NCI-H524 treated with DMSO at 0.1 percent for 48 hours (cell line): ENCODE data around the gene FBXL16.

Source experiments
- DNase-seq: peaks from one replicate; lab custom pipeline; 2025; lab: John Stamatoyannopoulos, UW

FBXL16 gene

GRCh38 chr16:734981-735881, 29.6 kb upstream of the FBXL16 start:
- DNase-seq, result no peak

GRCh38 chr16:734208-734980, 28.8 kb upstream of the FBXL16 start:
- DNase-seq, result no peak

- DNase-seq, result no peak
Observed at GRCh38 chr16:733382-734207, 28.0 kb upstream of the FBXL16 start.

DNA sequence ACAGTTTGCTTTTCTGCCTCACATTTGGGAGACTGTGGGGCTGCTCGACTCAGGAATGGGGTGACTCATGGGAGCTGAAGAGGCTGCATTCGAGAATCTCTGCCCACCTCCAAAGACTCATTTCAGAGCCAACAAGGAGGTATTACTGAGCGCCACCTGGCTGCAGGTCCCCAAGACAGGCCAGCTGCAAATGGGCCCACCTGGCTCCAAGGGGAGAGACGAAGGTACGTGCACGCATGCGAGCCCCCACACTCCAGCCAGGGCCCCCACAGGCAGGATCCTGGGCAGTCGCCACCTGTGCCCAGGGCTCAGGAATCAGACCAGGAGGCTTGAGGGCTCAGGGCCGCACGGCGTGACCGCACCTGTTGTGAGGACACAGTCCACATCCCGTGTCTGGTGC, 27.3 kb upstream of the FBXL16 start:
- DNase-seq, result no peak

DNA sequence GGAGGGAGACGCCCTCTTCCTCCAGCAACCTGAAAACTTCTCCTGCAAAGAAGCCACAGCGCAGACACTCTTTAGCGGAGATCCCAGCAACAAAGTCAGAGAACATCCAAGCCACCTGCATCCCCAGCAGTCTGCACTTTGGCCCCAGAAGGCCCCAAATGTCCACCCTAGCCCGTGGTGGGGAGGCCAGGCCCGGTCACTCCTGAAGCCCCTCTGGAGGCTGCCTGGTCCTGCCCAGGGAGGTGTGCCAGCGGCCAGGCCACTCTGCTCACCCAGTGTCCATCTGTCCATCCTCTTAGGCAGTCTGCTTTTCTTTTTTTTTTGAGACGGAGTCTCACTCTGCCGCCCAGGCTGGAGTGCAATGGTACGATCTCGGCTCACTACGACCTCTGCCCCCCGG, 26.7 kb upstream of the FBXL16 start:
- no peak for DNase-seq

DNA sequence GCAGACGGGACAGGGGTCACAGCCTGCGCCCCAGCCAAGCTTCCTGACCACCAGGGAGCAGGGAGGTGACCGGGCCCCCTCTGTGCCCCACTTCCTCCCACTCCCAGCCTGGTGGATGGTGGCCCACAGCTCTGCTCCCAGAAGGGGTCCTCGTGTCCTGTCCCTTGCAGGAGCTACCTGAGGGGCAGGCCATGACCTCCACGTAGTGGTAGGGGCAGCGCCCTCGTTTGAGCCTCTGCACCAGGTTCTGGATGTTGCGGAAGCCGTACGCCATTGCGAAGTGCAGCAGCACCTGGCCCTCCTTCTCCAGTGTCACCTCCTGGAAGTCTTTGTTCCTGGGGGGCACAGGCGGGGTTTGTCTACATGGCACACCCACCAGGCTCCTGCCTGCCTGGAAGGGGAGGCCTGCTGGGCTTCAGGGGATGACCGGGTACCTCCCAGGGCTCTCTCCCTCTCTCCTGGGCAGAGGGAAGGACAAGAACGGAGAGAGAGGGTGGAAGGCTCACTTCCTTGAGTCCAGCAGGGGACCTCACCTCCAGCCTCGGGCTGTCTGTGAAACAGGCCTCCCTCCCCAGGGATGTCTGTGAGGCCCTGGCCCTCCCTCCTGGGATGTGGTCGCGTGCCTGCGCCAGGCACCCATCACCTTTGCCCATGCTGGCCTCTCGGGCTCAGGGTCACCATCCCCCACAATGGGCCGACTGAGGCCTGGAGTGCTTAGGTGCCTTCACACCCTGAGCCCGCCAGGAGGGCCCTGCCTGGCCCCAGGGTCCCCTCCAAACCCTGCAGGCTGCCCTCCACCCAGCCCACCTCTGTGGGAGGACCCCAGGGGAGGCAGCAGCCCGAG, 25.3 kb upstream of the FBXL16 start:
- no peak for DNase-seq

- DNase-seq, result no peak
Observed at GRCh38 chr16:729768-730665, 24.4 kb upstream of the FBXL16 start.

GRCh38 chr16:728890-729744, 23.5 kb upstream of the FBXL16 start:
- no peak for DNase-seq

DNA sequence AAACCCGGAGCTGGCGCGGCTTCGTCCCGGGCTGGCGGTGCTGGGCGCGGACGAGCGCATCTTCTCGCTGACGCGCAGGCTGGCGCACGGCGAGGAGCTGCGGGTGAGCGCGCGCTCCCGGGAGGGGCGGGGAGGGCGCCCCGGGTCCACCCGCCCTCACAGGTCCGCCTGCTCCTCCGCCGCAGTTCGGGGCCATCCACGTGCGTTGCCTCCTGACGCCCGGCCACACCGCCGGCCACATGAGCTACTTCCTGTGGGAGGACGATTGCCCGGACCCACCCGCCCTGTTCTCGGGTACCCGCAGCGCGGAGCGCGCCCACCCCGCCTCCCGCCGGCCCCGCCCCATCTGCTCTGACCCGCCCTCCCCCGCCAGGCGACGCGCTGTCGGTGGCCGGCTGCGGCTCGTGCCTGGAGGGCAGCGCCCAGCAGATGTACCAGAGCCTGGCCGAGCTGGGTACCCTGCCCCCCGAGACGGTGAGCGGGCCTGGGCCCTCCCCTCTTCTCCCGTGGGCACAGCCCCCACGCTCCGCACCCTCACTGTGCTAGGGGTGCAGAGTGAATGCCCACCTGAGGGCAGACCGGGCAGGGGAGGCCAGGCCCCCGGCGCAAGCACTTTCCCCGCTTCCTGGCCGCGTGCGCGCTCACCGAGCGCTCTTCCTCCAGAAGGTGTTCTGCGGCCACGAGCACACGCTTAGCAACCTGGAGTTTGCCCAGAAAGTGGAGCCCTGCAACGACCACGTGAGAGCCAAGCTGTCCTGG, 22.7 kb upstream of the FBXL16 start:
- no peak for DNase-seq

- no peak for DNase-seq
Observed at GRCh38 chr16:727291-727977, 21.8 kb upstream of the FBXL16 start.

DNA sequence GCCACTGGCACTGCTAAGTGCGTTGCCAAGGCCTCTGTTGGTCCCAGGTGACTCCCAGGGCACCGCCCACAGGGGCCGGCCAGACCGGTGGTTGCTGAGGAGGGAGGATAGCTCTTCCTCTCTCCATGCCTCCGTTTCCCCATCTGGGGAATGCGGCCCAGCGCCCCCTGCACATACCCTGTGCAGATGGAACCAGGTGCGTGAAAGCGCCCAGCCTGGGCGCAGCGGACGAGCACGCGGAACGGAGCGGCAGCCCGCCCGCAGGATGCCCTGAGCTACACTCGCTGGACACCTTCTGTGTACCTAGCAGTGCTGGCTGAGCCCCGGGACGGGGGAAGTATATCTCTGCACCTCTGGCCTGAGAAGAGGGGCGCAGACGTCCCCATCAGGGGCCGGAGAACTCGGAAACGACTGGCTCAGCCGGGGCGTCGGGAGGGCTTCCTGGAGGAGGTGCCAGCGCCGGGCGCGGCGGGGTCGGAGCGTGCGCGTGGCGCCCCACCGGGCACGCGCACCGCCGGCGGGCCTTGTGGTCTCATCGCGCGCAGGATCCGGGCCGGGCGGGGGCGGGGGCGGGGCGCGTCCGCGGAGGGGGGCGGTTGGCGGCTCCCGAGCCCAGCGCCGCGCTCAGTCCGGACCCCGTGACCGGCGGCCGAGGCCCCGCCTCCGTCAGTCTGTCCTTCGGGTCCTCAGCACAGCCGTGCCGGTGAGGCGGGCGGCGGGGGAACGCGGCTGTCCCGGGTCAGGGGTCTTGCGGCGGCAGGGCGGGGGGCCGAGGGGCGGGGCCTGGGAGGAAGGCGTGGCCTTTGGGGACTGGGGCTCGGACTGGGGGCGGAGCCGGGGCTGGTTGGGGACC, 21.1 kb upstream of the FBXL16 start, which contains the start of the genes CCDC78 and HAGHL:
Gene CCDC78, minus strand, starts transcription at position 6 of the 853 bp plus-strand sequence. CDS start 76 bp downstream, outside the sequence.
Gene HAGHL, plus strand, starts transcription at position 669 of the 853 bp plus-strand sequence. CDS start 404 bp downstream, outside the sequence.
- DNase-seq, result no peak

GRCh38 chr16:726188-726437, 20.5 kb upstream of the FBXL16 start:
- no peak for DNase-seq

DNA sequence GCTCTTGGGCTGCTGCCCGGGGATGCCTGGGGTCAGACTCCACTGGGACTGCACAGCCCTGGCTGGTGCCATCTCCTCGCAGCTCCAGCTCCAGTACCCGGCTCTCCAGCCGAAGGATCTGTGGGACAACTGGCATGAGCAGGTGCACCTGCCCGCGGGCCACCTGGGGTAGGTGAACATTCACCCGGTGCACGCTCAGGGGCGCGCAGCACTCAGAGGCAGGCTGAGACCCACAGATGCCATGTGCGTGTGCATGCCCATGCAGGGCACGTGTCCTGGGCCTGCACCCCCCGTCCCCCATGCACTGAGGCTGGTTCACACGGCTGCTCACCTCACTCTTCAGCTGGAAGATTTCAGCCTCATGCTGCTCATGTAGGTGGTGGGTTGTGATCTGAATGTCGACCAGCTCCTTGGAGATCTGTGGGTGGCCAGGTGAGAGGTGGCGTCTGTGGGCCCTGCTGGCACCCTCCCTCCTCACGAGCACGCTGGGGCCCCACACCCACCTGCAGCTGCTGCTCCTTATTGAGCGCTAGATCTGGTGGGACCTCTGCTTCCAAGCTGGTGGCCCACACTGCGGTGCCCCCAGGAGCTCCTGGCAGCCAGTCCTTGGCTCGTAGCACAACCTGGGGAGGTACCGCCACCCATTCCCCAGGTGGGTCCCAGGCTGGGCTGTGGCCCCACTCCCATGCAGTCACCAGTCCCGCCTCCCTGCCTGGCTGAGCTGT, 20.0 kb upstream of the FBXL16 start:
- no peak for DNase-seq

DNA sequence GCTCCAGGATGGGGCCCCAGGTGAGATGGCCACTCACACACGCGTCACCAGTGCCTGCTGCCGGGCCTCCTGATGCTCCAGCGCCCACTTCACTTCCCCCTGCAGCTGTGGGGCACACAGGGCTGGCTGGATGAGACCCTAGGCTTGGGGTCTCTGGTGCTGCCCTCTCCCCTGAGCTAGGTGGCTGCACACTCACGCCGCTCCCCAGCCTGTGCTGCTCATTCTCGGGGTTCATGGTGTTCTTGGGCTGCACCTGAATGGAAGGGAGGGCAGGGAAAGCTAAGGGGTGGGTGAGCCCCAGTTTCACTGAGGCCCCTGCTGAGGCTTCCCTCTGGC, 19.4 kb upstream of the FBXL16 start:
- no peak for DNase-seq

DNA sequence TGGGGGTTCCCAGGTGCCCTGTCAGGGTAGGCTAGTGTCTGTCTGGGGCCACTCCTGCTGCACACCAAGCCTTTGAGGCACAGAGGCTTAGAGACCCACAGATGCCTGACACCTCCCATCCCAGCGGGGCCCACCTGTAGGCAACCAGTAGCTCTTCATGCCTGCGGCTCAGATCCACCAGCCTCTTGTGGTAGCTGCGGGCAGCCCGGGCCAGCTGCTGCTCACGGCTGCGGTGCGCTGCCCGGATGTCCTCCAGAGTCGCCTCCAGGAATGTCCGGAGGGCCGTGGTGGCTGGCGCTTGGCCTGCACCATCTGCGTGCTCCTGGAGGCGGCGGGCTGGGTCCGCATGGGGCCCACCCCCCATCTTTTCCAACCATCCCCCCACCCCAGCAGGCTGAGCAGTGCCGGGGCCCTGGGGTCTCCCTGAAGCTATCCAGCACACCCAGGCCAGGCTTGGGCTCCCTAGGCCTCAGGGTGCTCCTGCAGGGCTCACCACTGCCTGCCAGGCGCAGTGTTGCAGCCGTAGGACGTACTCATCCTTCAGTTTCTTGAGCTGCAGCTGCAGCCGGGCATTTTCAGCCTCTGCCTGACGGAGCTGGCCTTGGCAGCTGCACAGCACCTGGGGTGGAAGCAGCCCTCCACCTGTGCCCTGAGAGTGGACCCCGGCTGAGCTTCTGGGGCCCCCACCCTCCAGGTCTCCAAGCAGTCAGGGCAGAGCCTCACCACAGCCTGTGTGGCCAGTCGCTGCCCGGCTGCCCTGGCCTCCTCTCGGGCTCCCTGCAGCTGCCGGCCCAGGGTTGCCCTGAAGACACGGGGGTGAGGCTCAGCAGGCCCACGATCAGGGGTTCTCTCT, 18.8 kb upstream of the FBXL16 start:
- no peak for DNase-seq

- DNase-seq, result no peak
Observed at GRCh38 chr16:723695-724094, 18.1 kb upstream of the FBXL16 start.
